ENCODE measurements around the gene PRSS27. TPM values are rescaled to one million over a fixed set of nuclear protein-coding genes. Genes with fewer than 3 reads are reported as not detected.

Gene PRSS27
- total RNA-seq, result 1.3 TPM
- long read RNA-seq, partial matches to known transcripts, result 0 of 2 reads
- long read RNA-seq, other reads (novel, unspliced or antisense), result 2 of 2 reads

- H3K4me1 ChIP-seq, result peaks cover 29% of the 10 kb centered on the region
- H3K27ac ChIP-seq, result peak within 1 kb of the TSS; percentile 80
- H3K36me3 ChIP-seq, result no peaks in the 10 kb centered on the region
- peaks cover 6% of the 10 kb centered on the region for H3K27me3 ChIP-seq (ENCODE audit: low read depth)
- intact Hi-C loops (cut with DNase I), result no loop called here
- DNase-seq, result no peak
- H3K9me3 ChIP-seq, result no peaks in the 10 kb centered on the region
- H3K4me3 ChIP-seq, result peak within 1 kb of the TSS; percentile 66
- TF ChIP-seq CTCF (IDR thresholded peaks at IDR 0.05), result no peak
- no peak for ATAC-seq
Measured at GRCh38 chr16:2720064-2720457, at the start of gene PRSS27. TSS of gene PRSS27 (minus strand) at chr16:2720224. CDS start at chr16:2720160, 64 bp downstream.

GRCh38 chr16:2769675-2770056, 49.6 kb upstream of the PRSS27 start:
- H3K36me3 ChIP-seq, result peaks cover 97% of the 10 kb centered on the region
- ATAC-seq, result peak; percentile 55 to 80

DNA sequence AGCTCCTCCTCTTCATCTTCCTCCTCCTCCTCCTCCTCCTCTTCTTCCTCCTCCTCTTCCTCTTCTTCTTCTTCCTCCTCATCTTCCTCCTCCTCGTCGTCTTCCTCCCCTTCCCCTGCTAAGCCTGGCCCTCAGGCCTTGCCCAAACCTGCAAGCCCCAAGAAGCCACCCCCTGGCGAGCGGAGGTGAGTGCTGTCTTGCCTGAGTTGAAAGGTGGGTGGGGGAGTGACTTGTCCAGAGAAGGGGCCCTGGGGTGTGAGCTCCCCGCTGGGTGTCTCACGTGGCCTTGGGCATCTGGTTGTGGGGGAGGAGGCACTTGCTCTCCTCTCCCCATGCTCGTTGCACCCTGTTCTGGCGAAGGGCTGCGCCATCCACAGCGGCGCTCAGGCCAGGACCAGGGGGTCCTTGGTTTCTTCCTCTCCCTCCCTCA, 49.1 kb upstream of the PRSS27 start:
- Histone ChIP-seq H3K27ac (no peak overlapping the region), H3K4me1 (peaks cover 6% of the 10 kb centered on the region), H3K4me3 (no peak overlapping the region), H3K27me3 (ENCODE audit: low read depth) (no peaks in the 10 kb centered on the region), H3K36me3 (peaks cover 97% of the 10 kb centered on the region), H3K9me3 (no peaks in the 10 kb centered on the region)
- no peak for TF ChIP-seq CTCF (IDR thresholded peaks at IDR 0.05)
- intact Hi-C loops (cut with DNase I), result no loop called here
- DNase-seq (peak; percentile 30), ATAC-seq (no peak)

More at GRCh38 chr16:2769675-2770056, 49.6 kb upstream of the PRSS27 start:
- peak; percentile 64 for DNase-seq
- Histone ChIP-seq H3K9me3 (no peaks in the 10 kb centered on the region), H3K4me3 (no peak overlapping the region), H3K4me1 (peaks cover 6% of the 10 kb centered on the region), H3K27me3 (ENCODE audit: low read depth) (no peaks in the 10 kb centered on the region), H3K27ac (no peak overlapping the region)
- intact Hi-C loops (cut with DNase I), result no loop called here
- no peak for TF ChIP-seq CTCF (IDR thresholded peaks at IDR 0.05)

- intact Hi-C loops (cut with DNase I), result no loop called here
- Histone ChIP-seq H3K4me1 (peaks cover 6% of the 10 kb centered on the region), H3K4me3 (no peak overlapping the region), H3K9me3 (no peaks in the 10 kb centered on the region), H3K36me3 (peaks cover 97% of the 10 kb centered on the region), H3K27ac (no peak overlapping the region), H3K27me3 (ENCODE audit: low read depth) (no peaks in the 10 kb centered on the region)
- TF ChIP-seq CTCF (IDR thresholded peaks at IDR 0.05), result no peak
- DNase-seq, result peak; percentile 40
- no peak for ATAC-seq
Measured at GRCh38 chr16:2768403-2769089, 48.5 kb upstream of the PRSS27 start.

DNA sequence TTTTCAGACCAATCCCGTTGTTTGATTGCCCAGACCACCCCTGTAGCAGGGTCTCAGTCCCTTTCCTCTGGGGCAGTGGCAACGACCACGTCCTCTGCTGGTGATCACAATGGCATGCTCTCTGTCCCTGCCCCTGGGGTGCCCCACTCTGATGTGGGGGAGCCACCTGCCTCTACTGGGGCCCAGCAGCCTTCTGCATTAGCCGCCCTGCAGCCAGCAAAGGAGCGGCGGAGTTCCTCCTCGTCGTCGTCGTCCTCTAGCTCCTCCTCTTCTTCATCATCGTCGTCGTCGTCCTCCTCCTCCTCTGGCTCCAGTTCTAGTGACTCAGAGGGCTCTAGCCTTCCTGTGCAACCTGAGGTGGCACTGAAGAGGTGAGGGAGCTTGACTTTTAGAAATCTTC, 47.9 kb upstream of the PRSS27 start:
- peaks cover 97% of the 10 kb centered on the region for H3K36me3 ChIP-seq
- H3K4me1 ChIP-seq, result peaks cover 6% of the 10 kb centered on the region
- peak; percentile 15 for DNase-seq
- no peak overlapping the region for H3K27ac ChIP-seq
- H3K27me3 ChIP-seq (ENCODE audit: low read depth), result no peaks in the 10 kb centered on the region
- no peak for TF ChIP-seq CTCF (IDR thresholded peaks at IDR 0.05)
- H3K9me3 ChIP-seq, result no peaks in the 10 kb centered on the region
- H3K4me3 ChIP-seq, result no peak overlapping the region
- no peak for ATAC-seq
- intact Hi-C loops (cut with DNase I), result no loop called here

All from lower lobe of right lung (tissue), 2 donors.